NOMO-1 treated with DMSO at 0.1 percent for 48 hours (cell line): ENCODE measurements around the gene STK35.
A peak's percentile ranks its signal among the peaks of the same experiment; 100 is the strongest.

Experiments
- DNase-seq: peaks from one replicate; lab custom pipeline; 2025; ENCODE audit not compliant: unreplicated experiment; lab: John Stamatoyannopoulos, UW

STK35 gene

DNA sequence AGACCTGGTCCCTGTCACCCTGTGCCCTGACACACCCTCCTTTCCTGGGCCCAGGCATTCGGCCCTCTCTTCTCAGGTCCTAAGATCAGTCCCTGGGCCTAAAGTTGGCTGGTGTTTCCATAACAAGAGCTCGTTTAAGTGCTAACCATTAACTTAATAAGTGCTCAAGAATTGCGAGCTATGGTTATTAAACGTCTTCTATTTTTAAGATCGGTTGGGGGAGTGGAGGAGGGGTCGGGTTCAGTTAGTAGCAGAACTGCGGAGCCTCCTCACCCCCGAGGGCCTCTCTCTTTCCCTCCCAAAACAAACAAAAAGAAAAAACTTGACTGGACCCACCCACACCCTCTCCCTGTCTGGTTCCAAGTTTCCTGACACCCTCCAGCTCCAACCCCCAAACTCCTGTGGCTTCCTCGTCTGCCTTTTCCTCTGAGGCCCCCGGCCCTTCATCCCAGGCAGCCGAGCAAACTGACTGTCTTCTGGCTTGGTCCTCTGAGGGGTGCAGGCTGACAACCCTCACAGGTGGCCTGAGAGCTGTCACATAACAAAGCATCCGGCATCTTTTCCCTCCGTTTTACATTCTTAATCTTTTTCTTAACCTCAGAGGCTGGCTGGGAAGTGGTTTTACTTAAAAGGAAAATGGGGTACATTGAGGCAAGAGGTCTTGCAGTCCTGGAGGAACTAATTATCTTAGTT lies 2.0 kb downstream of the STK35 start:
- DNase-seq, result no peak

- DNase-seq, result no peak
These were observed 2.6 kb downstream of the STK35 start for GRCh38 chr20:2104236-2104635.

DNA sequence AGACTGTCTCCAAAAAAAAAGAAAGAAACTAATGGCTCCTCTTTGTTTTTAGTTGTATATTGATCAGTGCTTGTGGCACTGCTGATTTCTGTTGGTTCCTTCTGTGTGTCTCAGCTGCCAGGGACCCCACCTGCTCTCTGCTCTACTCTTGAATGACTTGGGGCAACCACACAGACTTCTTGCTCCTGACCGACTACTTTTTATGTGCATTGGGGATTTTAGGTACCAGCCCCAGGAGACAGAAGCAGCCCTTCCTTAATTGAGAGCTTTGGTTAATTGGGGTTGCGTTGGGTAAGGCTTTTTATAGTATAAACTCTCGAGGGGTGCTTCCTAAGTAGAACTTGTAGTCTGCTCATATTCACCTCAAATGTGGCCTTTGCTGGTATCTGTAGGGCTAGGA lies 6.9 kb downstream of the STK35 start:
- DNase-seq, result no peak

DNA sequence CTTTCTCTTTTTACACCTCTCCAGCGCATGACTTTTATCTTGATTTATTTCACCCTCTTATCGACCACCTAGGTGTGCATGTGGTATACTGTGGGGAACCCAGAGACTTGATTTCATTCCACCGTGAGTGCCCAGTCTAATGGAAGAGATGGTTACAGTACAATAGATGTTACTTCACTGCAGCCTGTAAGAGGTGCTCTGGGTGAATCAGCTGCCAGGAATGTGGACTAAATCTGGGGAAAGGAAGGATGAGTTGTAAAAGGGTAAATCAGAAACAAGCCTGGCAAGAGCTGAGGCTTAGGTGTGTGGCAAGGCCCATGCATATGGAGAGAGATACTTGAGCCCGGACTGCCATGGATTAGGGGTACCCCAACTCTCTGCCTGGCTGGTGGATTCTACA lies 7.4 kb downstream of the STK35 start:
- no peak for DNase-seq

- no peak for DNase-seq
These were observed 8.0 kb downstream of the STK35 start for GRCh38 chr20:2109425-2110210.

DNA sequence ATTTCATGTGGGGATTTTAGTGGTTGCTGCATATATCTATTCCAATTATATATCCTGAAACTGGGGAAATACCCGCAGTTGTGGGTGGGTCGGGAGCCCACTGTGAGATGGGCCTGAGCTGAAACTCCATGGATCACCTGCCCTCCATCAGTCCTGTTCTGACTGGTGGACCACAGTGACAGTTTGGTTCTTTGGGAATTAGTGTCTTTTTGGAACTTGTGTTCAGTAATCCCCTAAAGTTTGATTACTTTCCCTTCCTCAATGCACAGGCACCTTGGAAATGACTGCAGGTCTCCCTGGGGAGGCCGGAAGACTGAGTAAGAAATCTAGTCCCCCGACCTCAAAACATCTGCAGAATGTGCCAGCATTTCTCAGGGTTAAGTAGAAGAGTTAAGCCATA lies 11.3 kb downstream of the STK35 start:
- no peak for DNase-seq

GRCh38 chr20:2114127-2114959 lies 12.7 kb downstream of the STK35 start:
- no peak for DNase-seq

- DNase-seq, result no peak
These were observed 13.5 kb downstream of the STK35 start for GRCh38 chr20:2114990-2115681.

DNA sequence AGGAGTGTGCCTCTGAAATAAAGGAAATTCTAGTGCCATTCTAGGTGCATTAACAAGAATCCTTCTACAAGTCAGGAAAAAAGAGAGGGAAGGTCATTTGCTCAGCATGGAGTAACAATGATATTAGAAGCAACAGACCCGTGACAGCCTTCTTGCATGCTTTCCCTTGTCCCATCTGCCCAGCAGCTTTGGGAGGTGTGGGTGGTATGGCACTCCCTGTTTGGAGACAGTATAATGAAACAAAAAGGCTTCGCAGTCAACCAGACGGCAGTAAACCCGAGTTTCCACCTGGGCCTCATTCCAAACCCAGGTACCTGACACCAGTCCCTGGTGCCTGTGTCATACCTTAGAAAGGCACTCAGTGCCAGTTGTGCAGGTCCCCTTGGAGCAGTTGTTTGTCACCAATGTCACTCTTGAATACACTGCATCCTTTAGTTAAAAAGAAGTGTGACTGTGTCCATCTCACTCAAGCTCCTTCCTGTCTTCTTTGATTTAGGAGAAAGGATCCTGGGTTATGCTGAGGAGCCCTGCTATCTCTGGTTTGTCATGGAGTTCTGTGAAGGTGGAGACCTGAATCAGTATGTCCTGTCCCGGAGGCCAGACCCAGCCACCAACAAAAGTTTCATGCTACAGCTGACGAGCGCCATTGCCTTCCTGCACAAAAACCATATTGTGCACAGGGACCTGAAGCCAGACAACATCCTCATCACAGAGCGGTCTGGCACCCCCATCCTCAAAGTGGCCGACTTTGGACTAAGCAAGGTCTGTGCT lies 14.7 kb downstream of the STK35 start:
- DNase-seq, result no peak

- DNase-seq, result peak; percentile 49
These were observed 17.2 kb downstream of the STK35 start for GRCh38 chr20:2118783-2119182.

DNA sequence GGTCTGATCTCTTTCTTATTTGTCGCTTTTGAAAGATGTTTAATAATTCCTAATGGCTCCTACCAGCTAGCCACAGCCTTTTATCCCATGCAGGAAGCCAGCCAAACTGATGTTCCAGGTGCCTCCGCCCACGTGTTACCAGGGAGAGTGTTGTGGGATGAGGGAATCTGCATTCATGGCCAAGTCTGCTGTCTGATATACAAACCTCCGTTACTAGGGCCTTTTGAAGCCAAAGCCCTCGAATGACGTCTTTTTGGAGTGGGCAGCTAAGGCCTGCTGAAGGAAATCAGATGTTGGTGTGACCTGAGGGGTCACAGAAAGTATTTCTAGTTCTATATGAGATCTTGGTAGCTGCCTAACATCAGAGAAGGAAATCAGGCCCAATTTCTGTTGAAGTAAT lies 21.3 kb downstream of the STK35 start:
- no peak for DNase-seq

GRCh38 chr20:2123720-2124119 lies 22.1 kb downstream of the STK35 start:
- no peak for DNase-seq

DNA sequence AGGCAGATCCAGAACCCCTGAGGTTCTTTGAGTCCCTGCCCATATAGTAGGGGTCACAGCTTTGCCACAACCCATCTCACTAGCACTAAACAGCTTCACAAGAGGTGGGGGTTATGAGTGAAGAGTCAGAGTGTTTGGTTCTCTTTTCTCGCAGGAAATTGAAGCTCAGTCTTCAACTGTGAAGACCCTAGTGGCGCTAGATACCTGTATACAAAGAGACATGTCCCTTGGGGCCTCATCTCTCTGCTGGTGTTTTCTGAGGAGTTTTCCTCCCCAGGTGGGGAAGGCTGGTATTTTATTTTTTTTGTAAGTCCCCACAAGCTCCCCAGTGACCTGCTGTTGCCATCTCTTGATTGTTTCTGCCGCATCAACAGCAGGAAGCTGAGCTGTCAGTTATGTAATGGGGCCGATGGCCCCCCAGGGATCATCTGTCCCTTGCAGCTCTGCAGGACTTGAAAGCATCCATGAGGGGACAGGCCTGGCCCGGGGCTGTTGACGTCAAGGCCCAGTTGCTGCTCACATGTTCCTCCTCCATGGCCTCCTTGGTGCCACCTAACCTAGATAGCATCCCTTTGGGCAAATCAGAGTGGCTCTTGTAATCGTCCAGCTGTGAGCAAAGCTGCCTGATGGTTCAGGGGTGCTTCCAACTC lies 23.1 kb downstream of the STK35 start:
- no peak for DNase-seq

- DNase-seq, result no peak
These were observed 24.0 kb downstream of the STK35 start for GRCh38 chr20:2125474-2126112.

GRCh38 chr20:2127238-2127637 lies 25.6 kb downstream of the STK35 start:
- DNase-seq, result no peak

- DNase-seq, result no peak
These were observed 26.9 kb downstream of the STK35 start for GRCh38 chr20:2128542-2128941.

- no peak for DNase-seq
These were observed 28.5 kb downstream of the STK35 start for GRCh38 chr20:2130062-2130591.

DNA sequence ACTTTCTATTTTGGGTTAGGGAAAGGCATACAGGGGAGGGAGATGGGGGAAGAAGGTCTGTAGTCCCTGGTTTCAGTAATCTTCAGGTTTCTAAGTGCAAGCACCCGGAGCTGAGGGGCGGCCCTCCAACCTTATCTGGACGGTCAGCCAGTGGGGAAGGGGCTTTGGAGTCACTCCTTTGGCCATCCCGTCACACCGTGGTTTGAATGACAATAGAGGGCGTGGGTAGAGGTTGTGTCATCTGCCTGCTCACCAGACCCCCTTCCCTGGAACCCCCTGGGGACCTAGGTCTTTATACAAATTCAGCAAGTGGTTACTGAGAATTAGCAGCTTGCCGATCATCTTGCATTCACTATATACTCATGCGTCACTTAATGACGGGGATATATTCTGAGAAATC lies 29.1 kb downstream of the STK35 start:
- no peak for DNase-seq

DNA sequence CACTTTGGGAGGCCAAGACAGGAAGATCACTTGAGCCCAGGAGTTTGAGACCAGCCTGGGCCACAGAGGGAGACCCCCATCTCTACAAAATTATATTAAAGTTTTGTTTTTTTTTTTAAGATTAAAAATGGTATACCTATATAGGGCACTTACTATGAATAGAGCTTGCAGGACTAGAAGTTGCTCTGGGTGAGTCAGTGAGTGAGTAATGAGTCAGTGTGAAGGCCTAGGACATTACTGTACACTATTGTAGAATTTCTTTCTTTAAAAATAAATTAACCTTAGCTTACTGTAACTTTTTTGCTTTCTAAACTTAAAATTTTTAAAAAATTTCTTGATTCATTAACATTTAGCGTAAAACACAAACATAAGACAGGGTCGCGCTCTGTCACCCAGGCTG lies 29.7 kb downstream of the STK35 start:
- no peak for DNase-seq
